ENCODE results near the gene LRCOL1.

Gene LRCOL1

GRCh38 chr12:132623072-132623869 is 12.9 kb upstream of the LRCOL1 start (continued):
- TF ChIP-seq ZNF692 (tag by site-specific recombination; IDR thresholded peaks at IDR 0.05): 0 out of 2 replicates have a peak, but pooled peaks have one; percentile 12
- TF ChIP-seq ZNF175 (tag by site-specific recombination; IDR thresholded peaks at IDR 0.05): no peak
- TF ChIP-seq ZFP69B (tag by site-specific recombination; IDR thresholded peaks at IDR 0.05): peak; percentile 45; the same call in 1 of the 2 replicates
- no peak for TF ChIP-seq GFI1B (tag by site-specific recombination; IDR thresholded peaks at IDR 0.05)
- no peak for TF ChIP-seq PRDM4 (tag by site-specific recombination; IDR thresholded peaks at IDR 0.05)
- no peak for TF ChIP-seq ZNF16 (tag by site-specific recombination; IDR thresholded peaks at IDR 0.05; ENCODE audit: low read depth)
- TF ChIP-seq IKZF3 (tag by site-specific recombination; IDR thresholded peaks at IDR 0.05): 0 out of 2 replicates have a peak, but pooled peaks have one; percentile 8
- TF ChIP-seq HOXA7 (CRISPR knock-in tag; IDR thresholded peaks at IDR 0.05; ENCODE audit: borderline replicate concordance): no peak
- TF ChIP-seq GLIS1 (tag by site-specific recombination; IDR thresholded peaks at IDR 0.05): peak; percentile 51
- no peak for TF ChIP-seq ZNF239 (tag by site-specific recombination; IDR thresholded peaks at IDR 0.05)
- TF ChIP-seq ZNF555 (tag by site-specific recombination; conservative IDR thresholded peaks at IDR 0.05): no peak
- 0 out of 2 replicates have a peak, but pooled peaks have one; percentile 19 for TF ChIP-seq KLF8 (tag by site-specific recombination; IDR thresholded peaks at IDR 0.05)
- TF ChIP-seq ZNF529 (tag by site-specific recombination; IDR thresholded peaks at IDR 0.05; ENCODE audit: insufficient replicate concordance): no peak
- no peak for TF ChIP-seq ZNF449 (tag by site-specific recombination; IDR thresholded peaks at IDR 0.05)
- no peak for TF ChIP-seq ZBTB7A (tag by site-specific recombination; IDR thresholded peaks at IDR 0.05; ENCODE audit: low read depth)
- TF ChIP-seq ZNF488 (tag by site-specific recombination; IDR thresholded peaks at IDR 0.05): no peak
- TF ChIP-seq ZEB2 (tag by site-specific recombination; IDR thresholded peaks at IDR 0.05): 0 out of 2 replicates have a peak, but pooled peaks have one; percentile 12
- no peak for TF ChIP-seq FEZF1 (tag by site-specific recombination; IDR thresholded peaks at IDR 0.05)
- TF ChIP-seq SCRT1 (tag by site-specific recombination; IDR thresholded peaks at IDR 0.05; ENCODE audit: borderline replicate concordance): no peak
- no peak for TF ChIP-seq ZNF624 (tag by site-specific recombination; IDR thresholded peaks at IDR 0.05)
- 0 out of 2 replicates have a peak, but pooled peaks have one; percentile 35 for TF ChIP-seq OSR2 (tag by site-specific recombination; IDR thresholded peaks at IDR 0.05)
- TF ChIP-seq ZNF571 (tag by site-specific recombination; IDR thresholded peaks at IDR 0.05): no peak
- TF ChIP-seq ZBTB49 (tag by site-specific recombination; IDR thresholded peaks at IDR 0.05; ENCODE audit: low read depth): no peak
- TF ChIP-seq ZNF341 (tag by site-specific recombination; IDR thresholded peaks at IDR 0.05; ENCODE audit: low read depth): 0 out of 2 replicates have a peak, but pooled peaks have one; percentile 3
